ENCODE measurements around the gene HTR4.

DNA sequence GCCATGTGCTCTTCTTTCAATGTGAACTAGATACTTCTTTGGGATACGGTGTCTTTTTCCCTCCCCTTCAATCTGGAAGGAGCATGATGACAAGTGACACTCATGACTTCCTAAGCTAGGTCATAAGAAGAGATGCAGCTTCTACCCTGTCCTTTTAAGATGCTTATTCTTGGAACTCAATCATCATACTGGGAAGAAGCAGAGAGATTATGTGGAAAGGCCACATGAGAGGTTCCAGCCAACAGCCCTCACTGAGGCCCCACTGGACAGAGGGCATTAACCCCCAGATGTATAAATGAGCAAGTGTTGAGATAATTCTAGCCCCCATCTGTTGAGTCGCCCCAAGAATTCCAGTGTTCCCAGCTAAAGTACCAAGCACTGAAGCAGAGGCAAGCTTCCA is 29.3 kb upstream of the HTR4 start:
- TF ChIP-seq, protein P1, sequence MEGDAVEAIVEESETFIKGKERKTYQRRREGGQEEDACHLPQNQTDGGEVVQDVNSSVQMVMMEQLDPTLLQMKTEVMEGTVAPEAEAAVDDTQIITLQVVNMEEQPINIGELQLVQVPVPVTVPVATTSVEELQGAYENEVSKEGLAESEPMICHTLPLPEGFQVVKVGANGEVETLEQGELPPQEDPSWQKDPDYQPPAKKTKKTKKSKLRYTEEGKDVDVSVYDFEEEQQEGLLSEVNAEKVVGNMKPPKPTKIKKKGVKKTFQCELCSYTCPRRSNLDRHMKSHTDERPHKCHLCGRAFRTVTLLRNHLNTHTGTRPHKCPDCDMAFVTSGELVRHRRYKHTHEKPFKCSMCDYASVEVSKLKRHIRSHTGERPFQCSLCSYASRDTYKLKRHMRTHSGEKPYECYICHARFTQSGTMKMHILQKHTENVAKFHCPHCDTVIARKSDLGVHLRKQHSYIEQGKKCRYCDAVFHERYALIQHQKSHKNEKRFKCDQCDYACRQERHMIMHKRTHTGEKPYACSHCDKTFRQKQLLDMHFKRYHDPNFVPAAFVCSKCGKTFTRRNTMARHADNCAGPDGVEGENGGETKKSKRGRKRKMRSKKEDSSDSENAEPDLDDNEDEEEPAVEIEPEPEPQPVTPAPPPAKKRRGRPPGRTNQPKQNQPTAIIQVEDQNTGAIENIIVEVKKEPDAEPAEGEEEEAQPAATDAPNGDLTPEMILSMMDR (conservative IDR thresholded peaks at IDR 0.05; ENCODE audit: low read length) = no peak
- TF ChIP-seq EZH2phosphoT487 (IDR thresholded peaks at IDR 0.05; ENCODE audit: borderline replicate concordance, low read depth, low read length) = no peak
